K562 (cell line): ENCODE results near the gene F11R. TPM values are rescaled to one million over a fixed set of nuclear protein-coding genes. Genes with fewer than 3 reads are reported as not detected.

Experiments
- ATAC-seq: fragments of 200-7000 bp; cut with Tn5 transposase; 3 replicates; pipeline ENCODE4 v1.9.1; 2020; ENCODE audit warnings: moderate library complexity
- BruUV-seq: library from RNA; stranded (reverse); fragments of 400-500 nt; replicated peaks from 2 replicates; lab custom pipeline; 2021; lab: Mats Ljungman, UMichigan
- CTCF ChIA-PET: fragments of 300-600 bp; formaldehyde crosslinking; extraction: SDS; loops from one replicate; lab custom pipeline; 2021; ENCODE audit warnings: low intra/inter-chr PET ratio; lab: Yijun Ruan, JAX
- POLR2A ChIA-PET: fragments of 300-600, 350-650 bp; sonication (Branson Sonifier 250); formaldehyde crosslinking; extraction: SDS; loops from one replicate; lab custom pipeline; 2021; ENCODE audit warnings: antibody characterized with exemption, inconsistent platforms; lab: Yijun Ruan, JAX
- DNase-seq, 4 experiments: peaks; one replicate each; pipeline versions ENCODE4 v3.0.0 to v3.0.0-alpha.2; 2011 to 2018; ENCODE audit warnings: low spot score in 3 of 4, mixed read lengths in 3 of 4; ENCODE audit errors: extremely low read depth in 1 of 4
- FAIRE-seq: peaks from 2 replicates; lab custom pipeline; 2011; peaks lifted over from hg19 to GRCh38; lab: Jason Lieb, UNC
- H2AFZ ChIP-seq: 2 replicates; pipeline ENCODE4 v1.6.0; 2011; ENCODE audit warnings: low read depth, low read length, control low read depth, inconsistent platforms
- H3K27ac ChIP-seq: fragments of 200-600 bp; 3 replicates; pipeline ENCODE4 v1.8.0; 2011; ENCODE audit warnings: low read depth, mild to moderate bottlenecking, control low read depth, inconsistent platforms, low read length, moderate library complexity, mixed read lengths; ENCODE audit errors: extremely low read depth
- H3K27me3 ChIP-seq, 2 experiments: fragments of 300-600 bp in 1 of 2; 2 replicates in 1 of 2; 3 replicates in 1 of 2; pipeline versions ENCODE4 v1.6.0 to v1.8.0; 2011; ENCODE audit warnings: inconsistent platforms in 2 of 2, low read length in 2 of 2, mild to moderate bottlenecking in 1 of 2, mixed read lengths in 1 of 2, moderate library complexity in 1 of 2; ENCODE audit not compliant: control insufficient read depth in 2 of 2, insufficient read depth in 2 of 2
- H3K36me3 ChIP-seq: fragments of 300-600 bp; 3 replicates; pipeline ENCODE4 v1.8.0; 2011; ENCODE audit warnings: mild to moderate bottlenecking, low read length, inconsistent platforms; ENCODE audit not compliant: control insufficient read depth, insufficient read depth
- H3K4me1 ChIP-seq, 2 experiments: fragments of 200-600 bp in 1 of 2; replicated peaks in 1 of 2; 2 replicates in 1 of 2; 3 replicates in 1 of 2; pipeline versions ENCODE4 v1.5.1 to v1.8.0; 2011; ENCODE audit warnings: inconsistent platforms in 2 of 2, low read length in 2 of 2, mild to moderate bottlenecking in 1 of 2, mixed read lengths in 1 of 2, moderate library complexity in 1 of 2; ENCODE audit not compliant: control insufficient read depth in 2 of 2, insufficient read depth in 2 of 2
- H3K4me2 ChIP-seq: 2 replicates; pipeline ENCODE4 v1.6.1; 2011; ENCODE audit warnings: low read length, control low read depth, inconsistent platforms, mixed read lengths; ENCODE audit not compliant: insufficient read depth
- H3K4me3 ChIP-seq: fragments of 200-600 bp; sonication (generic), shearing (Covaris generic); 2 replicates; pipeline ENCODE4 v1.5.1; 2016; ENCODE audit warnings: control low read depth, inconsistent platforms
- H3K79me2 ChIP-seq: fragments of 200-600 bp; 3 replicates; pipeline ENCODE4 v1.8.0; 2011; ENCODE audit warnings: low read length, inconsistent platforms; ENCODE audit not compliant: control insufficient read depth, insufficient read depth
- H3K9ac ChIP-seq, 2 experiments: 2 replicates each; pipeline versions ENCODE4 v1.6.0 to v1.6.1; 2011; ENCODE audit warnings: low read depth in 2 of 2, low read length in 2 of 2, control low read depth in 1 of 2, inconsistent platforms in 1 of 2, mild to moderate bottlenecking in 1 of 2, mixed read lengths in 1 of 2; ENCODE audit not compliant: insufficient read depth in 1 of 2
- H3K9me1 ChIP-seq: one replicate; pipeline ENCODE4 v1.6.0; 2011; ENCODE audit warnings: inconsistent platforms, mild to moderate bottlenecking, low read length, moderate library complexity; ENCODE audit not compliant: control insufficient read depth, insufficient read depth
- H3K9me3 ChIP-seq: replicated peaks from 2 replicates; pipeline ENCODE4 v1.5.1; 2011; ENCODE audit warnings: low read depth, low read length, inconsistent platforms; ENCODE audit not compliant: control insufficient read depth, insufficient read depth
- H4K20me1 ChIP-seq: replicated peaks from 2 replicates; pipeline ENCODE4 v1.6.1; 2011; ENCODE audit warnings: low read length, inconsistent platforms, mixed read lengths; ENCODE audit not compliant: control insufficient read depth, insufficient read depth
- CEBPG ChIP-seq, 3 experiments: fragments of 200-800 bp in 1 of 3; sonication (Bioruptor generic) in 1 of 3; sonication (generic) in 1 of 3; formaldehyde crosslinking in 1 of 3; IDR thresholded peaks in 2 of 3; conservative IDR thresholded peaks in 1 of 3; 2 replicates each; pipeline versions ENCODE4 v1.6.1 to v1.8.0; 2016 to 2022; ENCODE audit warnings: missing compliant biosample characterization in 2 of 3, missing genetic modification characterization in 2 of 3, mild to moderate bottlenecking in 1 of 3, missing genetic modification reagents in 1 of 3
- CTBP1 ChIP-seq: fragments of 450-650 bp; IDR thresholded peaks from 2 replicates; pipeline ENCODE4 v1.6.1; 2016; ENCODE audit warnings: borderline replicate concordance
- MXD1 ChIP-seq: fragments of 250-450 bp; sonication (Bioruptor Pico); IDR thresholded peaks from 2 replicates; pipeline ENCODE4 v1.8.0; 2021; ENCODE audit warnings: borderline replicate concordance, mild to moderate bottlenecking, moderate library complexity; ENCODE audit not compliant: poor library complexity, severe bottlenecking
- SOX6 ChIP-seq: fragments of 450-650 bp; IDR thresholded peaks from 2 replicates; pipeline ENCODE4 v1.6.1; 2014; ENCODE audit warnings: mild to moderate bottlenecking
- TCF3 ChIP-seq: sonication (generic); formaldehyde crosslinking; IDR thresholded peaks from 2 replicates; pipeline ENCODE4 v1.4.0; 2020; ENCODE audit warnings: mild to moderate bottlenecking, missing genetic modification reagents
- TEAD2 ChIP-seq: fragments of 450-650 bp; IDR thresholded peaks from 2 replicates; pipeline ENCODE4 v1.6.1; 2016; ENCODE audit warnings: missing genetic modification characterization, control low read depth, missing compliant biosample characterization
- ZBTB11 ChIP-seq, 3 experiments: fragments of 200-800 bp in 1 of 3; fragments of 250-450 bp in 1 of 3; fragments of 450-650 bp in 1 of 3; sonication (Bioruptor Pico) in 1 of 3; sonication (Bioruptor generic) in 1 of 3; formaldehyde crosslinking in 1 of 3; IDR thresholded peaks; 2 replicates each; pipeline versions ENCODE4 v1.6.1 to v1.8.0; 2016 to 2022; ENCODE audit warnings: mild to moderate bottlenecking in 2 of 3, missing genetic modification characterization in 2 of 3, missing compliant biosample characterization in 1 of 3, moderate library complexity in 1 of 3
- ZNF511 ChIP-seq: sonication (generic); formaldehyde crosslinking; IDR thresholded peaks from 2 replicates; pipeline ENCODE4 v1.8.0; 2022; ENCODE audit warnings: mild to moderate bottlenecking, missing genetic modification reagents
- WGBS: fragments of 100-300 bp; shearing (Covaris generic); methylation state at CpG from one replicate; pipeline ENCODE4 v1.1.6; 2016; ENCODE audit warnings: low coverage, mixed read lengths; ENCODE audit not compliant: insufficient coverage; ENCODE audit errors: missing lambda C conversion rate; 5-methylcytosine and 5-hydroxymethylcytosine counted together
- in situ Hi-C: fragments of 300-500 bp; cut with MboI; formaldehyde crosslinking; loops from 4 replicates; pipeline ENCODE4 v1.15.0; 2018; ENCODE audit warnings: inconsistent platforms, mixed read lengths
- intact Hi-C: fragments of 100-400 bp; cut with micrococcal nuclease; formaldehyde crosslinking; loops from 2 replicates; pipeline ENCODE4 v1.14.2; 2022
- polyA plus RNA-seq, 8 experiments: library from polyadenylated mRNA; depleted of rRNA in 4 of 8; stranded (reverse) in 5 of 8; unstranded in 3 of 8; fragments of >200 nt; fragmentation: Nextera tagmentation in 2 of 8; fragmentation: Illumina TruSeq in 1 of 8; extraction: Ambion mirVana in 2 of 8; extraction: Trizol in 1 of 8; gene quantifications; 2 replicates each; pipeline versions ENCODE4 v1.2.1 to v1.2.3, GENCODE V29; 2011 to 2014; ENCODE audit warnings: inconsistent platforms in 1 of 8, missing spikeins in 1 of 8
- total RNA-seq, 7 experiments: library from RNA; depleted of rRNA in 6 of 7; stranded (reverse); fragments of >200 nt in 6 of 7; fragmentation: Illumina TruSeq in 2 of 7; extraction: Trizol in 2 of 7; gene quantifications; 2 replicates each; pipeline versions ENCODE4 v1.2.1 to v1.2.3, GENCODE V29; 2011 to 2021; ENCODE audit warnings: low replicate concordance in 1 of 7
- TF ChIP-seq, protein P1 (sequence below): sonication (generic); formaldehyde crosslinking; IDR thresholded peaks from 2 replicates; pipeline ENCODE4 v1.8.1; 2023; ENCODE audit warnings: mild to moderate bottlenecking, missing genetic modification reagents

The F11R gene
- total and polyA plus RNA-seq, 9 of the 15 experiments (the other 6 are each of a cell fraction or from before 2014, with no cell fraction given), result 27.4 to 187 (median 52.5) TPM

GRCh38 chr1:161068306-161069234 is 47.6 kb upstream of the F11R start:
- Histone ChIP-seq H3K9me1 (no peaks in the 10 kb centered on the region), H3K4me2 (peak overlapping the region; percentile 26; the same call in 1 of the 2 replicates), H3K79me2 (no peaks in the 10 kb centered on the region), H3K36me3 (no peaks in the 10 kb centered on the region), H3K27me3 (no peaks in the 10 kb centered on the region; a peak in 1 of 5 replicates), H4K20me1 (no peaks in the 10 kb centered on the region), H3K27ac (no peak overlapping the region), H3K9ac (peak overlapping the region in 1 of 2 experiments; percentile 62; a peak in 1 of 4 replicates), H2AFZ (peak overlapping the region; percentile 86), H3K4me3 (no peak overlapping the region), H3K9me3 (no peaks in the 10 kb centered on the region), H3K4me1 (peaks cover 15 to 21% of the 10 kb centered on the region in 2 experiments)
- POLR2A ChIA-PET, result interaction anchor here (0.6 to 3.3 kb wide), 6 partner anchors 18 to 49 kb away, joined by 3 to 19 read pairs (median 3); partner anchors contain the start of gene USF1
- intact Hi-C loops, result no loop called here
- FAIRE-seq (peak; percentile 75), DNase-seq (peak in 2 of 4 experiments; percentile 59 to 62), ATAC-seq (peak; percentile 84)
- in situ Hi-C loops, result no loop called here
- 47% methylated on average over 10 of the region's 10 CpGs for WGBS
- BruUV-seq, result no TSS peak
- CTCF ChIA-PET, result no interaction called here
- TF ChIP-seq ZNF511 (CRISPR knock-in tag), result no peak
- TF ChIP-seq, protein P1, sequence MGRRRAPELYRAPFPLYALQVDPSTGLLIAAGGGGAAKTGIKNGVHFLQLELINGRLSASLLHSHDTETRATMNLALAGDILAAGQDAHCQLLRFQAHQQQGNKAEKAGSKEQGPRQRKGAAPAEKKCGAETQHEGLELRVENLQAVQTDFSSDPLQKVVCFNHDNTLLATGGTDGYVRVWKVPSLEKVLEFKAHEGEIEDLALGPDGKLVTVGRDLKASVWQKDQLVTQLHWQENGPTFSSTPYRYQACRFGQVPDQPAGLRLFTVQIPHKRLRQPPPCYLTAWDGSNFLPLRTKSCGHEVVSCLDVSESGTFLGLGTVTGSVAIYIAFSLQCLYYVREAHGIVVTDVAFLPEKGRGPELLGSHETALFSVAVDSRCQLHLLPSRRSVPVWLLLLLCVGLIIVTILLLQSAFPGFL, result no peak
- TF ChIP-seq TCF3 (CRISPR knock-in tag), result no peak
- 0 out of 2 replicates have a peak, but pooled peaks have one; percentile 20 for TF ChIP-seq CTBP1
- no peak for TF ChIP-seq CEBPG (CRISPR knock-in tag; IDR thresholded peaks at IDR 0.05)
- no peak for TF ChIP-seq CEBPG (tag; conservative IDR thresholded peaks at IDR 0.05 in 1 of 2, IDR thresholded peaks at IDR 0.05 in 1 of 2)
- TF ChIP-seq MXD1, result no peak
- no peak for TF ChIP-seq SOX6
- no peak for TF ChIP-seq TEAD2 (tag)
- peak in 1 of 3 experiments; percentile 79; a peak in 3 of 6 replicates for TF ChIP-seq ZBTB11 (CRISPR knock-in tag; IDR thresholded peaks at IDR 0.05)
